CMK (cell line): ENCODE data around the gene KRT71.

Source experiments
- DNase-seq: peaks from one replicate; pipeline ENCODE4 v3.0.0-alpha.2; 2010; ENCODE audit warnings: low read depth

Gene KRT71

GRCh38 chr12:52496054-52496453 is 56.9 kb downstream of the KRT71 start:
- no peak for DNase-seq

DNA sequence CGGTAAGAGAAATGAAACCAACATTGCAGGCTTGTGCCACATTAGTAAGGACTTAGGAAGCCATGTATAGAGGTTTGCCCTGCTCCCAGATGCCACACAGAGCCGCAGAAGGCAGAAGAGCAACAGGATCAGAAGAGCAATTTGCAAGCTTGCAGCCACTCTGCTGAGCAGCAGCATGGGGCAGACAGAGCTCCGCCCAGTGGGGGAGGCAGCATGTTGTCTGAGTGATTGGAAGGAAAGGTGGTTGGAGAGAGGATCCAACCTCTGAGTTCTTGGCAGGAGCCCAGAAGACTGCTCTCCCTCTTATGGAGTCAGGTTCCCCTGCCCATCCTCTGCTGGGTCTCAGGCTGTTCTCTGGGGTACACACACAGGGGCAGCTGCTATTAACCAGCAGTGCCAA is 57.6 kb downstream of the KRT71 start:
- no peak for DNase-seq

DNA sequence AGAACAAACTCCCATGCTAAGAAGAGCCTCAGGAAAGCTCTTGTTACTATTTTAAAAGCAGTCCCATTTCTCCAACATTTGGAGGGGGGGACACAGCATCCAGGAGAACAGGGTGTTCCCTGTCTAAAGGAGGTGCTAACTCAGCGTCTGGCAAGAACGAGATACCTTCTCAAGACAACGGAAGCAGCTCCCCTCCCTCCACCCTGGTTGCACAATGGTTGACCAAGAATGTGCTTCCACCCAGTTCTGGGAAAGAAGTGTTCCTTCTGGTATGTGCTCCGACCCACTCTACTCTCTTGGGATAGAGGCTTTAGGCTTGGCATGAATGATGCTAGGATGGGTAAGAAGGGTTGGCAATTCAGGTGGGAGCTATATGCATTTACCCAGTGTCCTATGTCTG is 58.4 kb downstream of the KRT71 start:
- no peak for DNase-seq

GRCh38 chr12:52494100-52494499 is 58.8 kb downstream of the KRT71 start:
- DNase-seq = no peak
